H9 (cell line): ENCODE data around the gene SCNM1. TPM values are rescaled to one million over a fixed set of nuclear protein-coding genes. Genes with fewer than 3 reads are reported as not detected.
"Not testable (repeated sequence)": the region's sequence is repeated elsewhere in the genome, so short reads cannot be mapped to it uniquely, and the experiment has no call there.

Source experiments
- DNase-seq: peaks from one replicate; pipeline ENCODE4 v3.0.0-alpha.2; 2017
- H2AFZ ChIP-seq: one replicate; pipeline ENCODE4 v1.6.1; 2013; ENCODE audit warnings: mild to moderate bottlenecking, low read length, control low read depth, moderate library complexity
- H2AK5ac ChIP-seq: 2 replicates; pipeline ENCODE4 v1.6.1; 2013; ENCODE audit warnings: low read length, control low read depth, mixed read lengths; ENCODE audit not compliant: insufficient read length
- H2BK120ac ChIP-seq: one replicate; pipeline ENCODE4 v1.6.1; 2013; ENCODE audit warnings: low read depth, mild to moderate bottlenecking, low read length, control low read depth, inconsistent platforms; ENCODE audit not compliant: poor library complexity, severe bottlenecking
- H2BK12ac ChIP-seq: 2 replicates; pipeline ENCODE4 v1.6.1; 2013; ENCODE audit warnings: low read length, control low read depth, mixed read lengths, low read depth; ENCODE audit not compliant: insufficient read length
- H2BK15ac ChIP-seq: 2 replicates; pipeline ENCODE4 v1.6.1; 2013; ENCODE audit warnings: low read depth, low read length, control low read depth
- H2BK20ac ChIP-seq: one replicate; pipeline ENCODE4 v1.6.1; 2013; ENCODE audit warnings: low read depth, mild to moderate bottlenecking, low read length, control low read depth, inconsistent platforms; ENCODE audit not compliant: poor library complexity, severe bottlenecking
- H2BK5ac ChIP-seq: 2 replicates; pipeline ENCODE4 v1.6.1; 2013; ENCODE audit warnings: low read length, control low read depth, mixed read lengths; ENCODE audit not compliant: insufficient read length
- H3K14ac ChIP-seq: 2 replicates; pipeline ENCODE4 v1.6.1; 2013; ENCODE audit warnings: low read length, control low read depth; ENCODE audit not compliant: insufficient read depth
- H3K18ac ChIP-seq: 2 replicates; pipeline ENCODE4 v1.6.1; 2013; ENCODE audit warnings: low read depth, mild to moderate bottlenecking, mixed read lengths, low read length, control low read depth; ENCODE audit not compliant: insufficient read length
- H3K23ac ChIP-seq: 2 replicates; pipeline ENCODE4 v1.6.1; 2013; ENCODE audit warnings: low read length, control low read depth, mixed read lengths, low read depth; ENCODE audit not compliant: insufficient read length
- H3K23me2 ChIP-seq: 2 replicates; pipeline ENCODE4 v1.6.1; 2013; ENCODE audit warnings: low read depth, mild to moderate bottlenecking, mixed read lengths, low read length, control low read depth; ENCODE audit not compliant: insufficient read length, poor library complexity, severe bottlenecking
- H3K27ac ChIP-seq: 2 replicates; pipeline ENCODE4 v1.5.1; 2013; ENCODE audit warnings: low read length, control low read depth, mixed read lengths, low read depth; ENCODE audit not compliant: insufficient read length
- H3K27me3 ChIP-seq: 2 replicates; pipeline ENCODE4 v1.6.1; 2013; ENCODE audit warnings: low read length, control low read depth, inconsistent platforms; ENCODE audit not compliant: insufficient read depth
- H3K4ac ChIP-seq: 2 replicates; pipeline ENCODE4 v1.6.1; 2013; ENCODE audit warnings: low read depth, mild to moderate bottlenecking, control low read depth, inconsistent platforms, low read length, moderate library complexity
- H3K4me1 ChIP-seq: 2 replicates; pipeline ENCODE4 v1.6.1; 2013; ENCODE audit warnings: low read length, control low read depth, inconsistent platforms; ENCODE audit not compliant: insufficient read depth
- H3K4me2 ChIP-seq: 2 replicates; pipeline ENCODE4 v1.6.1; 2013; ENCODE audit warnings: low read length, control low read depth, mixed read lengths; ENCODE audit not compliant: insufficient read length, insufficient read depth
- H3K56ac ChIP-seq: 2 replicates; pipeline ENCODE4 v1.6.1; 2013; ENCODE audit warnings: low read depth, mild to moderate bottlenecking, mixed read lengths, low read length, control low read depth; ENCODE audit not compliant: insufficient read length
- H3K79me1 ChIP-seq: 2 replicates; pipeline ENCODE4 v1.6.1; 2013; ENCODE audit warnings: low read depth, mild to moderate bottlenecking, moderate library complexity, low read length, control low read depth, inconsistent platforms; ENCODE audit not compliant: insufficient read depth, poor library complexity, severe bottlenecking
- H3K79me2 ChIP-seq: 2 replicates; pipeline ENCODE4 v1.6.1; 2013; ENCODE audit warnings: low read length, control low read depth, inconsistent platforms; ENCODE audit not compliant: insufficient read depth
- H3K9ac ChIP-seq: 2 replicates; pipeline ENCODE4 v1.6.1; 2013; ENCODE audit warnings: low read length, control low read depth, mixed read lengths; ENCODE audit not compliant: insufficient read length; ENCODE audit errors: extremely low read depth
- H3K9me3 ChIP-seq: one replicate; pipeline ENCODE4 v1.6.1; 2013; ENCODE audit warnings: low read depth, low read length, inconsistent platforms; ENCODE audit not compliant: control insufficient read depth
- H3T11ph ChIP-seq: one replicate; pipeline ENCODE4 v1.6.1; 2013; ENCODE audit warnings: mild to moderate bottlenecking, low read length, control low read depth, inconsistent platforms
- H4K20me1 ChIP-seq: one replicate; pipeline ENCODE4 v1.6.1; 2013; ENCODE audit not compliant: control insufficient read depth, insufficient read length, insufficient read depth
- H4K5ac ChIP-seq: 2 replicates; pipeline ENCODE4 v1.6.1; 2013; ENCODE audit warnings: low read depth, mild to moderate bottlenecking, mixed read lengths, low read length, control low read depth; ENCODE audit not compliant: insufficient read length
- H4K8ac ChIP-seq: replicated peaks from 2 replicates; pipeline ENCODE4 v1.6.1; 2013; ENCODE audit warnings: low read length, control low read depth, mixed read lengths, low read depth; ENCODE audit not compliant: insufficient read length
- H4K91ac ChIP-seq: 2 replicates; pipeline ENCODE4 v1.6.1; 2013; ENCODE audit warnings: low read depth, mild to moderate bottlenecking, moderate library complexity, mixed read lengths, low read length, control low read depth; ENCODE audit not compliant: insufficient read length
- H3K27ac Mint-ChIP-seq, 3 experiments: 2 replicates in 2 of 3; 3 replicates in 1 of 3; pipeline ENCODE4 v1.8.0; 2020 to 2021; ENCODE audit warnings: mixed read lengths in 3 of 3, mild to moderate bottlenecking in 1 of 3, moderate library complexity in 1 of 3
- H3K27me3 Mint-ChIP-seq: 2 replicates; pipeline ENCODE4 v1.8.0; 2021; ENCODE audit warnings: low read depth, mild to moderate bottlenecking, moderate library complexity, mixed read lengths
- H3K36me3 Mint-ChIP-seq, 3 experiments: 2 replicates in 2 of 3; 3 replicates in 1 of 3; pipeline ENCODE4 v1.8.0; 2020 to 2021; ENCODE audit warnings: low read depth in 3 of 3, mixed read lengths in 3 of 3; ENCODE audit not compliant: insufficient read depth in 1 of 3
- H3K4me1 Mint-ChIP-seq, 2 experiments: 2 replicates each; pipeline ENCODE4 v1.8.0; 2020; ENCODE audit warnings: mixed read lengths in 2 of 2
- H3K4me3 Mint-ChIP-seq, 2 experiments: 2 replicates in 1 of 2; 3 replicates in 1 of 2; pipeline ENCODE4 v1.8.0; 2020 to 2021; ENCODE audit warnings: mild to moderate bottlenecking in 2 of 2, mixed read lengths in 2 of 2, moderate library complexity in 1 of 2
- H3K9me3 Mint-ChIP-seq, 2 experiments: 2 replicates in 1 of 2; 3 replicates in 1 of 2; pipeline ENCODE4 v1.8.0; 2020; ENCODE audit warnings: mild to moderate bottlenecking in 2 of 2, mixed read lengths in 2 of 2, moderate library complexity in 1 of 2
- WGBS: extraction: QIAGEN DNeasy Blood & Tissue Kit; methylation state at CpG from one replicate; pipeline ENCODE4 v1.1.7; 2013; ENCODE audit warnings: missing lambda C conversion rate, low lambda C conversion rate, mixed read lengths; ENCODE audit not compliant: insufficient read length; ENCODE audit errors: extremely low coverage; 5-methylcytosine and 5-hydroxymethylcytosine counted together
- total RNA-seq: library from RNA; stranded (reverse); gene quantifications from 2 replicates; pipeline ENCODE4 v1.2.1, GENCODE V29; 2021
- TF ChIP-seq, protein P1 (sequence below): fragments of 200-600 bp; sonication (generic); conservative IDR thresholded peaks from 3 replicates; pipeline ENCODE4 v1.8.0; 2021; ENCODE audit warnings: antibody characterized with exemption, mild to moderate bottlenecking

SCNM1 gene
- total RNA-seq, 1 experiment from 2014 or later: 60.5 TPM

- H3K79me2 ChIP-seq: peaks cover 10% of the 10 kb centered on the region; the same call in 1 of the 2 replicates
- H3K27ac ChIP-seq: no peak overlapping the region
- H2BK12ac ChIP-seq: no peak overlapping the region
- H2AFZ ChIP-seq: no peak overlapping the region
- no peak overlapping the region for H2BK120ac ChIP-seq
- no peak overlapping the region for H4K91ac ChIP-seq
- H3K56ac ChIP-seq: no peak overlapping the region
- no peaks in the 10 kb centered on the region for H3K79me1 ChIP-seq
- peaks cover 4% of the 10 kb centered on the region for H3K27me3 Mint-ChIP-seq
- peaks cover 8 to 15% of the 10 kb centered on the region in 2 experiments for H3K4me1 Mint-ChIP-seq
- no peaks in the 10 kb centered on the region for H3K9me3 ChIP-seq
- no peak overlapping the region for H3K23ac ChIP-seq
- no peak overlapping the region for H2AK5ac ChIP-seq
- H4K20me1 ChIP-seq: no peaks in the 10 kb centered on the region
- H2BK5ac ChIP-seq: no peak overlapping the region
- no peaks in the 10 kb centered on the region for H3K4me1 ChIP-seq
- peaks cover under 1 to 7% (median under 1%) of the 10 kb centered on the region in 3 experiments; a peak in 4 of 7 replicates for H3K36me3 Mint-ChIP-seq
- no peak overlapping the region for H3K14ac ChIP-seq
- WGBS: no CpG with 5 or more reads among the region's 1 CpG
- H3K4me2 ChIP-seq: no peak overlapping the region
- no peak overlapping the region for H3T11ph ChIP-seq
- H3K18ac ChIP-seq: no peak overlapping the region
- DNase-seq: no peak
- H2BK15ac ChIP-seq: no peak overlapping the region
- H2BK20ac ChIP-seq: no peak overlapping the region
- no peak overlapping the region for H3K4ac ChIP-seq
- H3K23me2 ChIP-seq: peaks cover 4% of the 10 kb centered on the region
- TF ChIP-seq, protein P1, sequence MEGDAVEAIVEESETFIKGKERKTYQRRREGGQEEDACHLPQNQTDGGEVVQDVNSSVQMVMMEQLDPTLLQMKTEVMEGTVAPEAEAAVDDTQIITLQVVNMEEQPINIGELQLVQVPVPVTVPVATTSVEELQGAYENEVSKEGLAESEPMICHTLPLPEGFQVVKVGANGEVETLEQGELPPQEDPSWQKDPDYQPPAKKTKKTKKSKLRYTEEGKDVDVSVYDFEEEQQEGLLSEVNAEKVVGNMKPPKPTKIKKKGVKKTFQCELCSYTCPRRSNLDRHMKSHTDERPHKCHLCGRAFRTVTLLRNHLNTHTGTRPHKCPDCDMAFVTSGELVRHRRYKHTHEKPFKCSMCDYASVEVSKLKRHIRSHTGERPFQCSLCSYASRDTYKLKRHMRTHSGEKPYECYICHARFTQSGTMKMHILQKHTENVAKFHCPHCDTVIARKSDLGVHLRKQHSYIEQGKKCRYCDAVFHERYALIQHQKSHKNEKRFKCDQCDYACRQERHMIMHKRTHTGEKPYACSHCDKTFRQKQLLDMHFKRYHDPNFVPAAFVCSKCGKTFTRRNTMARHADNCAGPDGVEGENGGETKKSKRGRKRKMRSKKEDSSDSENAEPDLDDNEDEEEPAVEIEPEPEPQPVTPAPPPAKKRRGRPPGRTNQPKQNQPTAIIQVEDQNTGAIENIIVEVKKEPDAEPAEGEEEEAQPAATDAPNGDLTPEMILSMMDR: no peak
- H4K8ac ChIP-seq: no peak overlapping the region
- H3K27me3 ChIP-seq: no peaks in the 10 kb centered on the region
- H3K9ac ChIP-seq: no peak overlapping the region
- H3K9me3 Mint-ChIP-seq: peaks cover 0 to 2% of the 10 kb centered on the region in 2 experiments; a peak in 1 of 5 replicates
- H3K4me3 Mint-ChIP-seq: no peak overlapping the region
- no peak overlapping the region for H4K5ac ChIP-seq
- H3K27ac Mint-ChIP-seq: no peak overlapping the region
Observed at GRCh38 chr1:151193856-151194255, 27.9 kb downstream of the SCNM1 start.

DNA sequence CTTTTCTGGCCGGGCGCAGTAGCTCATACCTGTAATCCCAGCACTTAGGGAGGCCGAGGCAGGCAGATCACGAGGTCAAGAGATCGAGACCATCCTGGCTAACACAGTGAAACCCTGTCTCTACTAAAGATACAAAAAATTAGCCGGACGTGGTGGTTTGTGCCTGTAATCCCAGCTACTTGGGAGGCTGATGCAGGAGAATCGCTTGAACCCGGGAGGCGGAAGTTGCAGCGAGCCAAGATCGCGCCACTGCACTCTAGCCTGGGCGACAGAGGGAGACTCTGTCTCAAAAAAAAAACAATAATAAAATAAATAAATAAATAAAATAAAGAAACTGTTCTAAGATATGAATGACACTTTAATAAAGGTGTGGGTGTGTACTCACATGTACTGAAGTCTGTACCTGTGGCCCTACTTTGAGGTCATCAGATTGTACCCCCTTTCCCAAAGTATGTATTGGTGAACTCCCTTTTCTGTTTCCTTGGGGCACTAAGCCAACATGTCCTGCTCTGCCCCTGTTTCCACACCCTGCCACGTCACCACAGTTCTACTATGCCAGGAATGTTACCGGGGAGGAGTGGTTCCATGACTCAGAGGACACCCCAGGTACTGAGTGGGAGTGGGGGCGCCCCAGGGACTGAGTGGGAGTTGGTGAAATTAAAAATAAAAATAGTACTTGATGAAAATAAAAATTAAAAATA is 29.1 kb downstream of the SCNM1 start:
- not testable (repeated sequence) for H3K27ac Mint-ChIP-seq, H3K4ac ChIP-seq, H2BK120ac ChIP-seq, H2BK20ac ChIP-seq, H3K4me3 Mint-ChIP-seq, DNase-seq, H3K14ac ChIP-seq, H3K27ac ChIP-seq, H3K23me2 ChIP-seq, H3K56ac ChIP-seq, H3K18ac ChIP-seq, H3K9ac ChIP-seq, H3K9me3 Mint-ChIP-seq, H3K23ac ChIP-seq, H2AFZ ChIP-seq, H4K20me1 ChIP-seq, H4K8ac ChIP-seq, H3K36me3 Mint-ChIP-seq, H4K5ac ChIP-seq, H3T11ph ChIP-seq, H2AK5ac ChIP-seq, H3K79me1 ChIP-seq, H2BK15ac ChIP-seq, H3K27me3 Mint-ChIP-seq, H3K27me3 ChIP-seq, H3K9me3 ChIP-seq, H3K4me1 ChIP-seq, H3K4me2 ChIP-seq, H4K91ac ChIP-seq, H2BK5ac ChIP-seq, H2BK12ac ChIP-seq
- peaks cover 14% of the 10 kb centered on the region; the same call in 1 of the 2 replicates for H3K79me2 ChIP-seq
- peaks cover 15 to 18% of the 10 kb centered on the region in 2 experiments for H3K4me1 Mint-ChIP-seq
- no CpG with 5 or more reads among the region's 17 CpGs for WGBS
